Ovary (tissue), 9 donors: ENCODE measurements around the gene MALRD1. TPM values are rescaled to one million over a fixed set of nuclear protein-coding genes. Genes with fewer than 3 reads are reported as not detected.

ENCODE experiments used
- DNase-seq, 5 donors: peaks; one replicate each; pipeline ENCODE4 v3.0.0-alpha.2; 2019 to 2020
- H3K27ac ChIP-seq, 2 donors: fragments of 200-600 bp; one replicate each; pipeline versions ENCODE4 v1.5.1 to v1.8.0; 2019 to 2022
- H3K27me3 ChIP-seq: fragments of 200-600 bp; one replicate; pipeline ENCODE4 v1.8.0; 2022
- H3K36me3 ChIP-seq: fragments of 200-600 bp; sonication (generic); one replicate; pipeline ENCODE4 v1.5.1; 2019
- H3K4me1 ChIP-seq: one replicate; pipeline ENCODE4 v1.8.1; 2013; ENCODE audit warnings: mild to moderate bottlenecking, moderate library complexity; ENCODE audit not compliant: insufficient read depth
- H3K4me3 ChIP-seq: fragments of 200-600 bp; sonication (generic); one replicate; pipeline ENCODE4 v1.5.1; 2017
- H3K9me3 ChIP-seq, 2 donors: fragments of 200-600 bp in 1 of 2; sonication (generic) in 1 of 2; one replicate each; pipeline versions ENCODE4 v1.5.1 to v1.8.1; 2013 to 2019; ENCODE audit warnings: mild to moderate bottlenecking in 1 of 2, moderate library complexity in 1 of 2
- CTCF ChIP-seq, 3 donors: fragments of 450-650 bp in 2 of 3; fragments of 200-600 bp in 1 of 3; IDR thresholded peaks; one replicate each; pipeline versions ENCODE4 v1.5.1 to v1.8.0; 2016 to 2022; ENCODE audit warnings: antibody characterized with exemption in 3 of 3, mild to moderate bottlenecking in 1 of 3
- EP300 ChIP-seq: sonication (generic); formaldehyde crosslinking; IDR thresholded peaks from one replicate; pipeline ENCODE4 v1.6.1; 2017; ENCODE audit warnings: antibody characterized with exemption
- POLR2A ChIP-seq: fragments of 450-650 bp; IDR thresholded peaks from one replicate; pipeline ENCODE4 v1.6.1; 2017; ENCODE audit warnings: antibody characterized with exemption, mild to moderate bottlenecking, moderate library complexity
- WGBS, 3 donors: extraction: QIAGEN DNeasy Blood & Tissue Kit in 1 of 3; methylation state at CpG; one replicate each; pipeline versions ENCODE4 v1.1.5 to v1.1.7; 2013 to 2017; 5-methylcytosine and 5-hydroxymethylcytosine counted together
- intact Hi-C, 4 donors: fragments of 100-400 bp; cut with DNase I; formaldehyde crosslinking; loops; one replicate each; pipeline versions ENCODE4 v1.11.0 to v1.15.1; 2022 to 2023
- polyA plus RNA-seq, 2 donors: library from polyadenylated mRNA; stranded (reverse); fragments of 200-250 nt in 1 of 2; fragments of 350-450 nt in 1 of 2; fragmentation: Illumina TruSeq in 1 of 2; extraction: RNeasy Lipid Tissue Mini Kit (QIAGEN cat#74804) in 1 of 2; gene quantifications; one replicate each; pipeline ENCODE4 v1.2.3, GENCODE V29; 2013 to 2014
- total RNA-seq, 7 donors: library from RNA; depleted of rRNA in 2 of 7; stranded (reverse); fragments of >200 nt in 2 of 7; fragmentation: NEBNext Ultra II Directional in 3 of 7; extraction: Animal tissue kit (Norgen Biotek cat#: 25700) in 3 of 7; gene quantifications; one replicate each; pipeline versions ENCODE4 v1.1.0 to v1.2.4, GENCODE V29; 2016 to 2023
- donor health status: DM: no; HTN: no; CAD: no; lungs with moderate emphysema.
- donor health status: DM: no; HTN: no; CAD: no.
- donor health status: Bipolar disorder and iron deficiency.
- donor health status: DM: yes; HTN: yes; CAD: no.
- donor health status: DM: no; HTN: no; CAD: no.
- donor health status: DM: yes; HTN: yes; CAD: no.

MALRD1 gene
- total and polyA plus RNA-seq, 9 donors, result 0.56 to 12.1 (median 1.9) TPM

GRCh38 chr10:19245889-19246752 lies 197.5 kb downstream of the MALRD1 start:
- no peaks in the 10 kb centered on the region for H3K4me1 ChIP-seq
- no peak overlapping the region for H3K4me3 ChIP-seq
- intact Hi-C loops, result no loop called here
- H3K9me3 ChIP-seq, result no peaks in the 10 kb centered on the region
- WGBS, 3 donors, result 81 to 84% (median 82%) methylated on average over 2 of the region's 2 CpGs
- H3K36me3 ChIP-seq, result no peaks in the 10 kb centered on the region
- no peak for TF ChIP-seq POLR2A
- TF ChIP-seq CTCF (IDR thresholded peaks at IDR 0.05), result no peak
- TF ChIP-seq EP300, result no peak
- H3K27me3 ChIP-seq, result no peaks in the 10 kb centered on the region
- DNase-seq, result no peak
- no peak overlapping the region for H3K27ac ChIP-seq

GRCh38 chr10:19247843-19248242 lies 199.2 kb downstream of the MALRD1 start:
- Histone ChIP-seq H3K4me1 (no peaks in the 10 kb centered on the region), H3K27ac (no peak overlapping the region), H3K27me3 (no peaks in the 10 kb centered on the region), H3K36me3 (no peaks in the 10 kb centered on the region), H3K9me3 (no peaks in the 10 kb centered on the region), H3K4me3 (no peak overlapping the region)
- intact Hi-C loops, result no loop called here
- TF ChIP-seq POLR2A, result no peak
- TF ChIP-seq EP300, result no peak
- TF ChIP-seq CTCF (IDR thresholded peaks at IDR 0.05), result no peak
- no peak for DNase-seq
- WGBS, 3 donors, result 79 to 82% (median 81%) methylated on average over 3 of the region's 3 CpGs

GRCh38 chr10:19250546-19250945 lies 201.9 kb downstream of the MALRD1 start:
- Histone ChIP-seq H3K9me3 (no peaks in the 10 kb centered on the region), H3K27me3 (no peaks in the 10 kb centered on the region)
- WGBS, 3 donors, result 52 to 62% (median 54%) methylated on average over 2 of the region's 2 CpGs

GRCh38 chr10:19252531-19252930 lies 203.9 kb downstream of the MALRD1 start:
- TF ChIP-seq POLR2A (no peak), CTCF (IDR thresholded peaks at IDR 0.05) (no peak), EP300 (no peak)

More at GRCh38 chr10:19250546-19250945, 201.9 kb downstream of the MALRD1 start:
- no peak overlapping the region for H3K4me3 ChIP-seq
- H3K4me1 ChIP-seq, result no peaks in the 10 kb centered on the region
- no peak for DNase-seq
- no peaks in the 10 kb centered on the region for H3K36me3 ChIP-seq
- intact Hi-C loops, result no loop called here
- TF ChIP-seq POLR2A (no peak), EP300 (no peak), CTCF (IDR thresholded peaks at IDR 0.05) (no peak)
- H3K27ac ChIP-seq, result no peak overlapping the region

More at GRCh38 chr10:19252531-19252930, 203.9 kb downstream of the MALRD1 start:
- intact Hi-C loops, result no loop called here
- Histone ChIP-seq H3K27me3 (no peaks in the 10 kb centered on the region), H3K36me3 (no peaks in the 10 kb centered on the region), H3K27ac (no peak overlapping the region), H3K4me3 (no peak overlapping the region), H3K9me3 (no peaks in the 10 kb centered on the region), H3K4me1 (no peaks in the 10 kb centered on the region)
- no peak for DNase-seq
